Measurements from ENCODE around the gene LHCGR. TPM values are rescaled to one million over a fixed set of nuclear protein-coding genes. Genes with fewer than 3 reads are reported as not detected.

Gene LHCGR
- total RNA-seq, 1 experiment from 2014 or later: not detected

Other genes starting within 250 kb of the LHCGR start
- gene STON1, start 225.6 kb downstream of the LHCGR start, total RNA-seq (2014; rRNA removed; shearing (Covaris generic)): 2.2 and 3.7 TPM in 2 replicates
- 0.25 TPM in 1 of 2 replicates, not detected in the other for gene GTF2A1L, start 137.9 kb downstream of the LHCGR start, total RNA-seq (2014; rRNA removed; shearing (Covaris generic))